CD14-positive monocyte (primary cell): ENCODE measurements around the gene CD63. TPM values are rescaled to one million over a fixed set of nuclear protein-coding genes. Genes with fewer than 3 reads are reported as not detected.

Experiments used
- DNase-seq, 3 donors: peaks; one replicate each; pipeline ENCODE4 v3.0.0-alpha.2; 2011 to 2022
- H2AFZ ChIP-seq: 2 replicates; pipeline ENCODE4 v1.6.0; 2012; ENCODE audit warnings: mild to moderate bottlenecking, low read depth, low read length, inconsistent platforms; ENCODE audit not compliant: insufficient read depth, poor library complexity, severe bottlenecking
- H3K27ac ChIP-seq, 2 donors: 1 replicate in 1 of 2; 2 replicates in 1 of 2; pipeline ENCODE4 v1.5.1; 2012 to 2013; ENCODE audit warnings: low read length in 2 of 2, control low read depth in 1 of 2, inconsistent platforms in 1 of 2, low read depth in 1 of 2, mild to moderate bottlenecking in 1 of 2
- H3K27me3 ChIP-seq, 2 donors: one replicate each; pipeline versions ENCODE4 v1.6.0 to v1.6.1; 2011 to 2013; ENCODE audit warnings: low read length in 2 of 2; ENCODE audit not compliant: control insufficient read depth in 2 of 2, insufficient read depth in 2 of 2
- H3K36me3 ChIP-seq, 2 donors: replicated peaks in 1 of 2; 1 replicate in 1 of 2; 2 replicates in 1 of 2; pipeline versions ENCODE4 v1.5.1 to v1.6.1; 2012 to 2013; ENCODE audit warnings: low read length in 2 of 2, control low read depth in 1 of 2, inconsistent platforms in 1 of 2, mild to moderate bottlenecking in 1 of 2; ENCODE audit not compliant: insufficient read depth in 2 of 2, control insufficient read depth in 1 of 2
- H3K4me1 ChIP-seq, 2 donors: 1 replicate in 1 of 2; 2 replicates in 1 of 2; pipeline versions ENCODE4 v1.5.1 to v1.6.1; 2012 to 2013; ENCODE audit warnings: low read length in 2 of 2, control low read depth in 1 of 2, inconsistent platforms in 1 of 2, mild to moderate bottlenecking in 1 of 2, moderate library complexity in 1 of 2; ENCODE audit not compliant: insufficient read depth in 2 of 2, control insufficient read depth in 1 of 2
- H3K4me2 ChIP-seq: replicated peaks from 2 replicates; pipeline ENCODE3; 2012; ENCODE audit warnings: low read length, moderate library complexity, mild to moderate bottlenecking; ENCODE audit not compliant: poor library complexity, severe bottlenecking; ENCODE audit errors: extremely low read depth
- H3K4me3 ChIP-seq, 3 experiments: fragments of 200-600 bp in 1 of 3; sonication (generic) in 1 of 3; replicated peaks in 1 of 3; 1 replicate in 2 of 3; 2 replicates in 1 of 3; pipeline ENCODE4 v1.5.1; 2011 to 2013; ENCODE audit warnings: low read length in 3 of 3, mild to moderate bottlenecking in 3 of 3, control low read depth in 2 of 3, low read depth in 2 of 3, inconsistent platforms in 1 of 3, moderate library complexity in 1 of 3
- H3K79me2 ChIP-seq: 2 replicates; pipeline ENCODE4 v1.6.0; 2012; ENCODE audit warnings: mild to moderate bottlenecking, control low read depth, inconsistent platforms, low read length, moderate library complexity; ENCODE audit not compliant: insufficient read depth
- H3K9ac ChIP-seq: 2 replicates; pipeline ENCODE4 v1.6.0; 2017; ENCODE audit warnings: low read length, mild to moderate bottlenecking; ENCODE audit not compliant: insufficient read depth, poor library complexity, severe bottlenecking
- H3K9me3 ChIP-seq, 2 donors: replicated peaks in 1 of 2; 1 replicate in 1 of 2; 2 replicates in 1 of 2; pipeline versions ENCODE4 v1.5.1 to v1.6.1; 2012 to 2013; ENCODE audit warnings: low read length in 2 of 2, control low read depth in 1 of 2; ENCODE audit not compliant: control insufficient read depth in 1 of 2, insufficient read depth in 1 of 2
- H4K20me1 ChIP-seq: 2 replicates; pipeline ENCODE4 v1.6.0; 2012; ENCODE audit warnings: mild to moderate bottlenecking, low read length, control low read depth, moderate library complexity; ENCODE audit not compliant: insufficient read depth
- H3K27ac Mint-ChIP-seq, 7 donors: one replicate each; pipeline ENCODE4 v1.8.0; 2020; ENCODE audit warnings: mild to moderate bottlenecking in 7 of 7, mixed read lengths in 7 of 7, moderate library complexity in 6 of 7, inconsistent platforms in 2 of 7
- H3K27me3 Mint-ChIP-seq, 3 donors: one replicate each; pipeline ENCODE4 v1.8.0; 2021 to 2022; ENCODE audit warnings: low read depth in 3 of 3, mild to moderate bottlenecking in 3 of 3, mixed read lengths in 3 of 3, moderate library complexity in 3 of 3, inconsistent platforms in 1 of 3
- H3K36me3 Mint-ChIP-seq, 2 donors: one replicate each; pipeline ENCODE4 v1.8.0; 2020; ENCODE audit warnings: mixed read lengths in 2 of 2, inconsistent platforms in 1 of 2, mild to moderate bottlenecking in 1 of 2
- H3K4me1 Mint-ChIP-seq: one replicate; pipeline ENCODE4 v1.8.0; 2020; ENCODE audit warnings: mild to moderate bottlenecking, mixed read lengths
- H3K4me3 Mint-ChIP-seq, 2 donors: one replicate each; pipeline ENCODE4 v1.8.0; 2020; ENCODE audit warnings: mild to moderate bottlenecking in 2 of 2, mixed read lengths in 2 of 2, moderate library complexity in 1 of 2
- H3K9me3 Mint-ChIP-seq, 7 donors: one replicate each; pipeline ENCODE4 v1.8.0; 2020 to 2022; ENCODE audit warnings: mixed read lengths in 7 of 7, mild to moderate bottlenecking in 6 of 7, moderate library complexity in 6 of 7, inconsistent platforms in 2 of 7
- WGBS: methylation state at CpG from one replicate; pipeline ENCODE4 v1.1.5; 2013; ENCODE audit warnings: missing lambda C conversion rate; ENCODE audit not compliant: insufficient coverage; 5-methylcytosine and 5-hydroxymethylcytosine counted together
- intact Hi-C, 2 donors: fragments of 100-400 bp; cut with micrococcal nuclease; formaldehyde crosslinking; loops; one replicate each; pipeline versions ENCODE4 v1.15.0 to v1.15.1; 2023
- polyA plus RNA-seq, 3 donors: library from polyadenylated mRNA; depleted of rRNA in 1 of 3; unstranded in 2 of 3; stranded (reverse) in 1 of 3; fragments of 300-500 nt in 2 of 3; fragments of >200 nt in 1 of 3; fragmentation: Illumina TruSeq in 2 of 3; gene quantifications; 1 replicate in 2 of 3; 2 replicates in 1 of 3; pipeline ENCODE4 v1.2.3, GENCODE V29; 2012 to 2021
- TF ChIP-seq, protein P1 (sequence below): fragments of 200-600 bp; IDR thresholded peaks from one replicate; pipeline ENCODE4 v1.8.0; 2022; ENCODE audit warnings: antibody characterized with exemption, mild to moderate bottlenecking

The CD63 gene
- polyA plus RNA-seq, 3 donors = 336 to 1,099 (median 988) TPM

DNA sequence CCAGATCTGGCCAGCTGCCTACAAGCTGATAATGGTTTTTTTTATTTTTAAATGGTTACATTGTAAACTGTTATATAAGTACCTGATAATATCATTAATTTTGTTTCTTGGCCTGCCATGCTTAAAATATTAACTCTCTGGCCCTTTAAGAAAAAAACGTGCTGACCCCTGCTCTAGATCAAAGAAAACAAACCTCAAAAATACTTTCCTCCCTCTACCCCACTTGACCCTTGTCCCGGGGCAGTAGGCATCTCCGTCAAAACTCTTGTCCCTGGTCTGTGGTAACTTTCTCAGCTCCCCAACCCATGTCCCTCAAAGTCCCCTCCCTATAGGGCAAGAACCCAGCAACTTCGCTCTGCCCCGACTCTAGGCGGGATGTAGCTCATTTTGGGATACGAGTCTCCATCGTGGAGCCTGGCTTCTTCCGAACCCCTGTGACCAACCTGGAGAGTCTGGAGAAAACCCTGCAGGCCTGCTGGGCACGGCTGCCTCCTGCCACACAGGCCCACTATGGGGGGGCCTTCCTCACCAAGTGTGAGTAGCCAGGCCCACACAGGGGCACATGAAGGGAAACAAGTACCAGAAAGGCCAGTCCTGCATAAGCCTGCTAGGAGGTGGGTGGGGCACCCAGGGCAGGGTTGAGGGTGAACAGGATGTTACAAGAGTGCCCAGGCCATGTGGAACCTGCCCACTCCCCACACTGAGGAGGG is 5.1 kb downstream of the CD63 start:
- Histone ChIP-seq H3K4me2 (no peak overlapping the region), H4K20me1 (peaks cover 68% of the 10 kb centered on the region), H3K36me3 (peaks cover 38 to 83% of the 10 kb centered on the region in 2 donors), H3K9me3 (no peaks in the 10 kb centered on the region), H3K4me1 (peaks cover 19 to 47% of the 10 kb centered on the region in 2 donors), H3K27ac (no peak overlapping the region), H3K27me3 (no peaks in the 10 kb centered on the region), H2AFZ (no peak overlapping the region), H3K79me2 (peaks cover 42% of the 10 kb centered on the region), H3K9ac (no peak overlapping the region), H3K4me3 (no peak overlapping the region)
- DNase-seq = no peak
- H3K27ac Mint-ChIP-seq = peak overlapping the region in 3 of 7 donors; percentile 35 to 57 (median 53)
- H3K4me1 Mint-ChIP-seq = peaks cover 55% of the 10 kb centered on the region
- H3K4me3 Mint-ChIP-seq = no peak overlapping the region
- 91% methylated on average over 10 of the region's 10 CpGs for WGBS
- H3K9me3 Mint-ChIP-seq = peaks cover 0 to 4% (median 0%) of the 10 kb centered on the region in 7 donors
- H3K36me3 Mint-ChIP-seq = peaks cover 57 to 74% of the 10 kb centered on the region in 2 donors
- no peaks in the 10 kb centered on the region for H3K27me3 Mint-ChIP-seq
- intact Hi-C loops = loop anchor here in 1 of 2 donors (5.0 kb wide), 1 partner anchor 66 kb away; no protein-coding TSS in a partner anchor
- TF ChIP-seq, protein P1, sequence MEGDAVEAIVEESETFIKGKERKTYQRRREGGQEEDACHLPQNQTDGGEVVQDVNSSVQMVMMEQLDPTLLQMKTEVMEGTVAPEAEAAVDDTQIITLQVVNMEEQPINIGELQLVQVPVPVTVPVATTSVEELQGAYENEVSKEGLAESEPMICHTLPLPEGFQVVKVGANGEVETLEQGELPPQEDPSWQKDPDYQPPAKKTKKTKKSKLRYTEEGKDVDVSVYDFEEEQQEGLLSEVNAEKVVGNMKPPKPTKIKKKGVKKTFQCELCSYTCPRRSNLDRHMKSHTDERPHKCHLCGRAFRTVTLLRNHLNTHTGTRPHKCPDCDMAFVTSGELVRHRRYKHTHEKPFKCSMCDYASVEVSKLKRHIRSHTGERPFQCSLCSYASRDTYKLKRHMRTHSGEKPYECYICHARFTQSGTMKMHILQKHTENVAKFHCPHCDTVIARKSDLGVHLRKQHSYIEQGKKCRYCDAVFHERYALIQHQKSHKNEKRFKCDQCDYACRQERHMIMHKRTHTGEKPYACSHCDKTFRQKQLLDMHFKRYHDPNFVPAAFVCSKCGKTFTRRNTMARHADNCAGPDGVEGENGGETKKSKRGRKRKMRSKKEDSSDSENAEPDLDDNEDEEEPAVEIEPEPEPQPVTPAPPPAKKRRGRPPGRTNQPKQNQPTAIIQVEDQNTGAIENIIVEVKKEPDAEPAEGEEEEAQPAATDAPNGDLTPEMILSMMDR = no peak

DNA sequence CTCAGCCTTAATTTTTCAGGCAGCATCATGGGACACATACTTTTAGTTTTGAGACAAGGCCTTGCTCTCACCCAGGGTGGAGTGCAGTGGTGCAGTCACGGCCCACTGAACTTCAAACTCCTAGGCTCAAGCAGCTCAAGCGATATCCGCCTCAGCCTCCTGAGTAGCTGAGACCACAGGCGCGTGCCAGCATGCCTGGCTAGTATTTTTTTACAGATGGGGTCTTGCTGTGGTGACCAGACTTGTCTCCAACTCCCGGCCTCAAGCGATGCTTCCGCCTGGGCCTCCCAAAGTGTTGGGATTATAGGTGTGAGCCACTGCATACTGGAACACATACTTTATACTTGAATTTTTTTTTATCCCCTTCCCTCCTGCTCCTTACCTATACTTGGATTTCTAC is 5.9 kb downstream of the CD63 start:
- intact Hi-C loops = loop anchor here in 1 of 2 donors (5.0 kb wide), 1 partner anchor 66 kb away; no protein-coding TSS in a partner anchor
- DNase-seq = no peak
- H3K36me3 Mint-ChIP-seq = peaks cover 61 to 80% of the 10 kb centered on the region in 2 donors
- H3K4me2 ChIP-seq = no peak overlapping the region
- TF ChIP-seq, protein P1 = no peak
- no peak overlapping the region for H3K4me3 ChIP-seq
- H3K9me3 Mint-ChIP-seq = peaks cover 0 to 4% (median 0%) of the 10 kb centered on the region in 7 donors
- H3K36me3 ChIP-seq = peaks cover 38 to 86% of the 10 kb centered on the region in 2 donors
- no peak overlapping the region for H3K4me3 Mint-ChIP-seq
- peak overlapping the region in 2 of 7 donors; percentile 37 to 53 for H3K27ac Mint-ChIP-seq
- H3K4me1 Mint-ChIP-seq = peaks cover 62% of the 10 kb centered on the region
- no peaks in the 10 kb centered on the region for H3K27me3 Mint-ChIP-seq
- no peaks in the 10 kb centered on the region for H3K9me3 ChIP-seq
- WGBS = 100% methylated on average over 4 of the region's 8 CpGs
- peaks cover 73% of the 10 kb centered on the region for H4K20me1 ChIP-seq
- H3K27me3 ChIP-seq = no peaks in the 10 kb centered on the region
- peaks cover 21 to 52% of the 10 kb centered on the region in 2 donors for H3K4me1 ChIP-seq
- H2AFZ ChIP-seq = no peak overlapping the region
- no peak overlapping the region for H3K27ac ChIP-seq
- peaks cover 42% of the 10 kb centered on the region for H3K79me2 ChIP-seq
- H3K9ac ChIP-seq = no peak overlapping the region
